Measurements from ENCODE around the gene SDHA. TPM values are rescaled to one million over a fixed set of nuclear protein-coding genes. Genes with fewer than 3 reads are reported as not detected.
A peak's percentile ranks its signal among the peaks of the same experiment; 100 is the strongest.

Gene SDHA
- total and polyA plus RNA-seq, 2 of the 13 experiments (the other 11 are each of a cell fraction or from before 2014, with no cell fraction given), result 185 to 240 TPM

GRCh38 chr5:188488-189481, 29.3 kb upstream of the SDHA start (continued):
- TF ChIP-seq ATAD3A (CRISPR knock-in tag; IDR thresholded peaks at IDR 0.05), result no peak
- TF ChIP-seq KLF9 (CRISPR knock-in tag; IDR thresholded peaks at IDR 0.05; ENCODE audit: low read depth), result no peak
- no peak for TF ChIP-seq ZNF34 (CRISPR knock-in tag; IDR thresholded peaks at IDR 0.05; ENCODE audit: borderline replicate concordance)
- TF ChIP-seq SALL1 (CRISPR knock-in tag; IDR thresholded peaks at IDR 0.05), result peak; percentile 66
- no peak for TF ChIP-seq ZNF260 (CRISPR knock-in tag; IDR thresholded peaks at IDR 0.05; ENCODE audit: borderline replicate concordance, low read depth)
- TF ChIP-seq AGO2 (optimal IDR thresholded peaks at IDR 0.05; ENCODE audit: low read depth, low read length), result no peak
- TF ChIP-seq PBX3 (CRISPR knock-in tag; IDR thresholded peaks at IDR 0.05; ENCODE audit: borderline replicate concordance), result no peak
- no peak for TF ChIP-seq FIP1L1 (IDR thresholded peaks at IDR 0.05; ENCODE audit: borderline replicate concordance, insufficient read depth, low read depth, low read length)
- no peak for TF ChIP-seq SRSF4 (IDR thresholded peaks at IDR 0.05; ENCODE audit: low read depth, low read length, poor library complexity, severe bottlenecking)
- peak; percentile 44; the same call in 1 of the 2 replicates for TF ChIP-seq SMC3 (IDR thresholded peaks at IDR 0.05; ENCODE audit: low read length)
- no peak for TF ChIP-seq RCOR2 (CRISPR knock-in tag; IDR thresholded peaks at IDR 0.05)
- no peak for TF ChIP-seq ZNF484 (CRISPR knock-in tag; IDR thresholded peaks at IDR 0.05; ENCODE audit: borderline replicate concordance, low read depth)
- TF ChIP-seq ZBTB33 (CRISPR knock-in tag; IDR thresholded peaks at IDR 0.05), result 0 out of 2 replicates have a peak, but pooled peaks have one; percentile 21
- TF ChIP-seq ZNF263 (CRISPR knock-in tag; IDR thresholded peaks at IDR 0.05), result no peak
- no peak for TF ChIP-seq ZNF609 (CRISPR knock-in tag; IDR thresholded peaks at IDR 0.05; ENCODE audit: borderline replicate concordance)
- 0 out of 2 replicates have a peak, but pooled peaks have one; percentile 48 for TF ChIP-seq FOXC1 (CRISPR knock-in tag; IDR thresholded peaks at IDR 0.05; ENCODE audit: borderline replicate concordance)
- TF ChIP-seq TCF7 (IDR thresholded peaks at IDR 0.05; ENCODE audit: low read depth), result no peak
- peak; percentile 70 for TF ChIP-seq STAG1 (CRISPR knock-in tag; IDR thresholded peaks at IDR 0.05)
- no peak for TF ChIP-seq IRF1 (CRISPR knock-in tag; IDR thresholded peaks at IDR 0.05; ENCODE audit: low read depth)
- no peak for TF ChIP-seq FOSL1 (CRISPR knock-in tag; IDR thresholded peaks at IDR 0.05; ENCODE audit: borderline replicate concordance)
